Endothelial cell of umbilical vein (primary cell): ENCODE measurements around the gene SDC3.

Experiments used
- CTCF ChIP-seq, 2 donors: IDR thresholded peaks; 1 replicate in 1 of 2; 2 replicates in 1 of 2; pipeline ENCODE4 v1.5.1; 2011; ENCODE audit warnings: low read length in 2 of 2, mild to moderate bottlenecking in 2 of 2, moderate library complexity in 2 of 2, control low read depth in 1 of 2, inconsistent platforms in 1 of 2, low read depth in 1 of 2; ENCODE audit not compliant: insufficient read depth in 1 of 2; ENCODE audit errors: extremely low read depth in 1 of 2
- EZH2 ChIP-seq: IDR thresholded peaks from 2 replicates; pipeline ENCODE4 v1.6.1; 2012; ENCODE audit warnings: borderline replicate concordance, low read depth, mild to moderate bottlenecking, moderate library complexity, low read length, inconsistent platforms; ENCODE audit not compliant: severe bottlenecking
- FOS ChIP-seq: IDR thresholded peaks from 2 replicates; pipeline ENCODE4 v1.6.1; 2011; ENCODE audit warnings: mild to moderate bottlenecking, low read length, moderate library complexity, borderline replicate concordance; ENCODE audit not compliant: insufficient read depth
- GATA2 ChIP-seq: IDR thresholded peaks from 2 replicates; pipeline ENCODE4 v1.7.0; 2011; ENCODE audit warnings: low read depth, mild to moderate bottlenecking, moderate library complexity, mixed read lengths, low read length; ENCODE audit not compliant: insufficient read length, insufficient read depth
- JUN ChIP-seq: IDR thresholded peaks from 2 replicates; pipeline ENCODE4 v1.6.1; 2011; ENCODE audit warnings: borderline replicate concordance, low read depth; ENCODE audit not compliant: insufficient read length, insufficient read depth
- MAX ChIP-seq: IDR thresholded peaks from 2 replicates; pipeline ENCODE4 v1.6.1; 2011; ENCODE audit not compliant: insufficient read depth, insufficient read length
- MYC ChIP-seq: IDR thresholded peaks from one replicate; pipeline ENCODE4 v1.6.1; 2011; ENCODE audit warnings: mild to moderate bottlenecking, low read depth, low read length
- POLR2A ChIP-seq: IDR thresholded peaks from 2 replicates; pipeline ENCODE4 v1.6.1; 2012; ENCODE audit warnings: low read depth, mild to moderate bottlenecking, control low read depth, low read length
- POLR2AphosphoS5 ChIP-seq: IDR thresholded peaks from 2 replicates; pipeline ENCODE4 v1.6.1; 2012; ENCODE audit warnings: low read depth, mild to moderate bottlenecking, control low read depth, low read length, moderate library complexity; ENCODE audit not compliant: insufficient read depth

GRCh38 chr1:30911059-30911954 is 2.7 kb upstream of the SDC3 start:
- TF ChIP-seq CTCF (IDR thresholded peaks at IDR 0.05; ENCODE audit: extremely low read depth in 1 of 2, insufficient read depth in 1 of 2, low read depth in 1 of 2, low read length in 2 of 2), result peak; percentile 81 to 88
- no peak for TF ChIP-seq EZH2
- TF ChIP-seq POLR2A, result no peak
- TF ChIP-seq POLR2AphosphoS5, result no peak
- no peak for TF ChIP-seq MYC
- TF ChIP-seq MAX, result no peak
- TF ChIP-seq GATA2, result no peak
- no peak for TF ChIP-seq JUN
- no peak for TF ChIP-seq FOS
